Measurements from ENCODE around the gene UNC119B.

GRCh38 chr12:120759591-120760348, 49.5 kb downstream of the UNC119B start:
- no peak for TF ChIP-seq CTCF (IDR thresholded peaks at IDR 0.05)
- no peak for TF ChIP-seq POLR2A (IDR thresholded peaks at IDR 0.05)

All from tibial nerve (tissue), 3 donors.